NCI-H526 (cell line): Measurements from ENCODE around the gene MMP13.

Source experiments
- DNase-seq, 2 experiments: peaks; one replicate each; lab custom pipeline; 2025; lab: John Stamatoyannopoulos, UW

The MMP13 gene

DNA sequence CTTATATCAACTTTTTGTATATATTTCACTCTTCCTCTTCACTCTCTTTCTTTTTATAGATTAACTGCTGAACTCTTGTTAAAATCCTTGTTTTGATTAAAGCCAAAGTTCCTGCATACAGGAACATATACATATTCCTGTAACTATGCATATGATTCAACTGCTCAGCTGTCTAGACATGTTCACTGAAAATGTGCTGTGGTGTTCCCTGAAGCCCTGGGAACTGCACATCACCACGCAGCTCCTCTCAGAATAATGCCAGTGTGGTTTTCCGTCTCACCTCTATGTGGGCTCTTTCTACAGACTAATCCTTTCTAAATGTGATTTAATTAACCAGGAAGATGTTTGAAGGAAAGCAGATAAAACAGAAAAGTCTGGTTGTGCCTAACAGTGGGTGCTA lies 55.2 kb downstream of the MMP13 start:
- no peak for DNase-seq
